Uterus (tissue), 4 donors: Measurements from ENCODE around the gene DNAJC4. TPM values are rescaled to one million over a fixed set of nuclear protein-coding genes. Genes with fewer than 3 reads are reported as not detected.

Experiments used
- DNase-seq, 2 donors: peaks; one replicate each; pipeline ENCODE4 v3.0.0-alpha.2; 2019 to 2020
- H3K27ac ChIP-seq, 2 donors: fragments of 200-600 bp; sonication (generic); 1 replicate in 1 of 2; 2 replicates in 1 of 2; pipeline ENCODE4 v1.5.1; 2016 to 2018
- H3K27me3 ChIP-seq, 2 donors: fragments of 200-600 bp; sonication (generic); one replicate each; pipeline ENCODE4 v1.5.1; 2018 to 2019; ENCODE audit warnings: control low read depth in 1 of 2
- H3K36me3 ChIP-seq, 2 donors: fragments of 200-600 bp; sonication (generic); one replicate each; pipeline ENCODE4 v1.5.1; 2019; ENCODE audit warnings: control low read depth in 1 of 2
- H3K4me1 ChIP-seq, 2 donors: fragments of 200-600 bp; sonication (generic); one replicate each; pipeline ENCODE4 v1.5.1; 2018 to 2019; ENCODE audit warnings: control low read depth in 1 of 2
- H3K4me3 ChIP-seq, 2 donors: fragments of 200-600 bp; sonication (generic); 1 replicate in 1 of 2; 2 replicates in 1 of 2; pipeline ENCODE4 v1.5.1; 2018 to 2019; ENCODE audit warnings: mild to moderate bottlenecking in 1 of 2
- H3K9me3 ChIP-seq, 2 donors: fragments of 200-600 bp; sonication (generic); one replicate each; pipeline ENCODE4 v1.5.1; 2019; ENCODE audit warnings: control low read depth in 1 of 2
- POLR2A ChIP-seq, 2 donors: fragments of 450-650 bp; IDR thresholded peaks; one replicate each; pipeline ENCODE4 v1.6.1; 2016; ENCODE audit warnings: antibody characterized with exemption in 2 of 2, mild to moderate bottlenecking in 1 of 2, moderate library complexity in 1 of 2
- intact Hi-C: fragments of 100-400 bp; cut with DNase I; formaldehyde crosslinking; loops from one replicate; pipeline ENCODE4 v1.15.1; 2023; ENCODE audit warnings: low total_unique reads
- total RNA-seq, 4 donors: library from RNA; depleted of rRNA in 3 of 4; stranded (reverse); fragments of >200 nt in 3 of 4; gene quantifications; one replicate each; pipeline versions ENCODE4 v1.1.0 to v1.2.4, GENCODE V29; 2014 to 2023
- TF ChIP-seq, protein P1 (sequence below), 4 experiments: fragments of 200-600 bp in 2 of 4; fragments of 450-650 bp in 2 of 4; sonication (generic) in 2 of 4; IDR thresholded peaks; one replicate each; pipeline ENCODE4 v1.5.1; 2016 to 2019; ENCODE audit warnings: antibody characterized with exemption in 4 of 4, mild to moderate bottlenecking in 2 of 4, moderate library complexity in 1 of 4
- donor health status: DM: yes; HTN: yes; CAD: no.

Gene DNAJC4
- total RNA-seq, 4 donors from 2014 or later = 7.9 to 28.6 (median 16.6) TPM; not detected in 1

- H3K4me3 ChIP-seq = peak overlapping the region; percentile 71 to 75
- TF ChIP-seq, protein P1, sequence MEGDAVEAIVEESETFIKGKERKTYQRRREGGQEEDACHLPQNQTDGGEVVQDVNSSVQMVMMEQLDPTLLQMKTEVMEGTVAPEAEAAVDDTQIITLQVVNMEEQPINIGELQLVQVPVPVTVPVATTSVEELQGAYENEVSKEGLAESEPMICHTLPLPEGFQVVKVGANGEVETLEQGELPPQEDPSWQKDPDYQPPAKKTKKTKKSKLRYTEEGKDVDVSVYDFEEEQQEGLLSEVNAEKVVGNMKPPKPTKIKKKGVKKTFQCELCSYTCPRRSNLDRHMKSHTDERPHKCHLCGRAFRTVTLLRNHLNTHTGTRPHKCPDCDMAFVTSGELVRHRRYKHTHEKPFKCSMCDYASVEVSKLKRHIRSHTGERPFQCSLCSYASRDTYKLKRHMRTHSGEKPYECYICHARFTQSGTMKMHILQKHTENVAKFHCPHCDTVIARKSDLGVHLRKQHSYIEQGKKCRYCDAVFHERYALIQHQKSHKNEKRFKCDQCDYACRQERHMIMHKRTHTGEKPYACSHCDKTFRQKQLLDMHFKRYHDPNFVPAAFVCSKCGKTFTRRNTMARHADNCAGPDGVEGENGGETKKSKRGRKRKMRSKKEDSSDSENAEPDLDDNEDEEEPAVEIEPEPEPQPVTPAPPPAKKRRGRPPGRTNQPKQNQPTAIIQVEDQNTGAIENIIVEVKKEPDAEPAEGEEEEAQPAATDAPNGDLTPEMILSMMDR (IDR thresholded peaks at IDR 0.05) = peak in 2 of 4 experiments; percentile 29 to 38
- peak; percentile 9 to 58 for TF ChIP-seq POLR2A (IDR thresholded peaks at IDR 0.05)
- H3K36me3 ChIP-seq = no peaks in the 10 kb centered on the region
- peak overlapping the region; percentile 91 to 97 for H3K27ac ChIP-seq
- no peaks in the 10 kb centered on the region for H3K9me3 ChIP-seq
- DNase-seq = peak; percentile 98 to 99
- peaks cover 0 to 11% of the 10 kb centered on the region in 2 donors for H3K4me1 ChIP-seq
- intact Hi-C loops = no loop called here
- H3K27me3 ChIP-seq = no peaks in the 10 kb centered on the region
These were observed 39.3 kb downstream of the DNAJC4 start for GRCh38 chr11:64269540-64270220.

- Histone ChIP-seq H3K4me3 (no peak overlapping the region), H3K27me3 (no peaks in the 10 kb centered on the region), H3K4me1 (no peaks in the 10 kb centered on the region), H3K9me3 (no peaks in the 10 kb centered on the region), H3K36me3 (no peaks in the 10 kb centered on the region), H3K27ac (no peak overlapping the region)
- intact Hi-C loops = no loop called here
- DNase-seq = no peak
- TF ChIP-seq, protein P1 (IDR thresholded peaks at IDR 0.05) = no peak
- TF ChIP-seq POLR2A (IDR thresholded peaks at IDR 0.05) = no peak
These were observed 44.9 kb downstream of the DNAJC4 start for GRCh38 chr11:64275031-64275800.

GRCh38 chr11:64275841-64276240 is 45.5 kb downstream of the DNAJC4 start:
- no peaks in the 10 kb centered on the region for H3K27me3 ChIP-seq
- no peaks in the 10 kb centered on the region for H3K9me3 ChIP-seq
- H3K4me3 ChIP-seq = no peak overlapping the region
- TF ChIP-seq POLR2A (IDR thresholded peaks at IDR 0.05) = no peak
- TF ChIP-seq, protein P1 (IDR thresholded peaks at IDR 0.05) = no peak
- H3K36me3 ChIP-seq = no peaks in the 10 kb centered on the region
- intact Hi-C loops = no loop called here
- DNase-seq = no peak
- no peaks in the 10 kb centered on the region for H3K4me1 ChIP-seq
- H3K27ac ChIP-seq = no peak overlapping the region

- Histone ChIP-seq H3K27me3 (no peaks in the 10 kb centered on the region), H3K9me3 (no peaks in the 10 kb centered on the region), H3K27ac (no peak overlapping the region), H3K4me1 (no peaks in the 10 kb centered on the region), H3K36me3 (no peaks in the 10 kb centered on the region), H3K4me3 (no peak overlapping the region)
- TF ChIP-seq, protein P1 (IDR thresholded peaks at IDR 0.05) = no peak
- TF ChIP-seq POLR2A (IDR thresholded peaks at IDR 0.05) = no peak
- DNase-seq = no peak
- intact Hi-C loops = no loop called here
These were observed 46.5 kb downstream of the DNAJC4 start for GRCh38 chr11:64276653-64277431.
